PFSK-1 (cell line): ENCODE data around the gene PI4K2B. TPM values are rescaled to one million over a fixed set of nuclear protein-coding genes. Genes with fewer than 3 reads are reported as not detected.
A peak's percentile ranks its signal among the peaks of the same experiment; 100 is the strongest.

Experiments used
- FOXP2 ChIP-seq: optimal IDR thresholded peaks from 2 replicates; pipeline ENCODE3; 2011; ENCODE audit warnings: borderline replicate concordance, control low read depth, inconsistent platforms; ENCODE audit not compliant: insufficient read depth; ENCODE audit errors: extremely low read length, extremely low read depth
- POLR2AphosphoS5 ChIP-seq: IDR thresholded peaks from 2 replicates; pipeline ENCODE4 v1.6.1; 2012; ENCODE audit warnings: low read depth, mild to moderate bottlenecking, control low read depth, low read length, moderate library complexity
- SIN3A ChIP-seq: IDR thresholded peaks from 2 replicates; pipeline ENCODE4 v1.6.1; 2012; ENCODE audit warnings: mild to moderate bottlenecking, low read length, moderate library complexity, borderline replicate concordance; ENCODE audit not compliant: insufficient read depth
- TAF1 ChIP-seq: IDR thresholded peaks from 2 replicates; pipeline ENCODE4 v1.6.1; 2012; ENCODE audit warnings: low read length, control low read depth, borderline replicate concordance; ENCODE audit not compliant: insufficient read depth
- polyA plus RNA-seq: library from polyadenylated mRNA; unstranded; fragments of >200 nt; gene quantifications from one replicate; pipeline ENCODE4 v1.2.1, GENCODE V29; 2012; ENCODE audit warnings: low read depth, missing spikeins; ENCODE audit not compliant: insufficient read length
- TF ChIP-seq, protein P1 (sequence below), 2 experiments: IDR thresholded peaks; 2 replicates each; pipeline versions ENCODE4 v1.6.1 to v1.8.0; 2011 to 2012; ENCODE audit warnings: low read depth in 2 of 2, low read length in 2 of 2, control low read depth in 1 of 2, inconsistent platforms in 1 of 2, mild to moderate bottlenecking in 1 of 2, moderate library complexity in 1 of 2; ENCODE audit not compliant: insufficient read depth in 1 of 2

The PI4K2B gene
- 1.3 TPM for polyA plus RNA-seq

DNA sequence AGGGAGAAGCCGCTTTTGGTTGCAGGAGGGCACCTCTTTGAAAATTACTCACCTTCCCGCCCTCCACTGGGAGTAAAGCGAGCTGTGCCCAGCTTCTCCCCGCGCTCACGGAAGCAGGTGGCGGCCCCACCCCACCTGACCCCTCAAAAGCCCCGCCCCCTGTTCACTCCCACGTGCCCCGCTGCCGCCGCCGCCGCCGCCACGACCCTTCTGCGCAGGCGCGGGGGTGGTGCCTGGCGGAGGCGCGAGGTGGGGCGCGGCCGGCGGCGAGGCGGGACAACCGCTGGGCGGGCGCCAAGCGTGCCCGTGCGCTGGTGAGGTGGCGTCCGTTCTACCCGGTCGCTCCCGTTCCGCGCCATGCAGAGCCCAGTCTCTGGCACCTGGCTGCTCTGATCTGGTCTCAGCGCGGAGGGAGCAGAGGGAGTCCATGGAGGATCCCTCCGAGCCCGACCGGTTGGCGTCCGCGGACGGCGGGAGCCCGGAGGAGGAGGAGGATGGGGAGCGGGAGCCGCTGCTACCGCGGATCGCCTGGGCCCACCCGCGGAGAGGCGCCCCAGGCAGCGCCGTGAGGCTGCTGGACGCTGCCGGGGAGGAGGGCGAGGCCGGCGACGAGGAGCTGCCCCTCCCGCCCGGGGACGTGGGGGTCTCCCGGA is at the start of gene PI4K2B:
Gene PI4K2B (plus strand): TSS at position 297 of the 653 bp plus-strand sequence. CDS start 131 bp downstream, at position 428.
- TF ChIP-seq, protein P1, sequence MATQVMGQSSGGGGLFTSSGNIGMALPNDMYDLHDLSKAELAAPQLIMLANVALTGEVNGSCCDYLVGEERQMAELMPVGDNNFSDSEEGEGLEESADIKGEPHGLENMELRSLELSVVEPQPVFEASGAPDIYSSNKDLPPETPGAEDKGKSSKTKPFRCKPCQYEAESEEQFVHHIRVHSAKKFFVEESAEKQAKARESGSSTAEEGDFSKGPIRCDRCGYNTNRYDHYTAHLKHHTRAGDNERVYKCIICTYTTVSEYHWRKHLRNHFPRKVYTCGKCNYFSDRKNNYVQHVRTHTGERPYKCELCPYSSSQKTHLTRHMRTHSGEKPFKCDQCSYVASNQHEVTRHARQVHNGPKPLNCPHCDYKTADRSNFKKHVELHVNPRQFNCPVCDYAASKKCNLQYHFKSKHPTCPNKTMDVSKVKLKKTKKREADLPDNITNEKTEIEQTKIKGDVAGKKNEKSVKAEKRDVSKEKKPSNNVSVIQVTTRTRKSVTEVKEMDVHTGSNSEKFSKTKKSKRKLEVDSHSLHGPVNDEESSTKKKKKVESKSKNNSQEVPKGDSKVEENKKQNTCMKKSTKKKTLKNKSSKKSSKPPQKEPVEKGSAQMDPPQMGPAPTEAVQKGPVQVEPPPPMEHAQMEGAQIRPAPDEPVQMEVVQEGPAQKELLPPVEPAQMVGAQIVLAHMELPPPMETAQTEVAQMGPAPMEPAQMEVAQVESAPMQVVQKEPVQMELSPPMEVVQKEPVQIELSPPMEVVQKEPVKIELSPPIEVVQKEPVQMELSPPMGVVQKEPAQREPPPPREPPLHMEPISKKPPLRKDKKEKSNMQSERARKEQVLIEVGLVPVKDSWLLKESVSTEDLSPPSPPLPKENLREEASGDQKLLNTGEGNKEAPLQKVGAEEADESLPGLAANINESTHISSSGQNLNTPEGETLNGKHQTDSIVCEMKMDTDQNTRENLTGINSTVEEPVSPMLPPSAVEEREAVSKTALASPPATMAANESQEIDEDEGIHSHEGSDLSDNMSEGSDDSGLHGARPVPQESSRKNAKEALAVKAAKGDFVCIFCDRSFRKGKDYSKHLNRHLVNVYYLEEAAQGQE (IDR thresholded peaks at IDR 0.05; ENCODE audit: insufficient read depth in 1 of 2, low read depth in 2 of 2, low read length in 2 of 2): no peak
- TF ChIP-seq POLR2AphosphoS5: peak; percentile 72

DNA sequence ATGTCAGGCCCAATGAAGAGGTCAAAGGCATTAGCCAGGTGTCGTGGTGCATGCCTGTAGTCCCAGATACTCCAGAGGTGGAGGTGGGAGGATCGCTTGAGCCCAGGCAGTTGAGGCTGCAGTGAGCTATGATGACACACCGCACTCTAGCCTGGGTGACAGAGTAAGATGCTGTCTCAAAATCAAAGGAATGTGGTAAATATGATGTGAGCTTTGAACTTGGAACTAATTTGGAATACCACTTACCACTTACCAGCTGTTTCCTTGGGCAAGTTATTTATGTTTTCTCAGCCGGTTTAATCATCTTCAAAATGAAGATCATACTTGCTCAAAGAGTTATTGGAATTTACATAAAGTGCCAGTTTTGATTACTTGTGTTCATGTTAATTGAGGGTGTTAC is 49.8 kb upstream of the PI4K2B start:
- TF ChIP-seq FOXP2 (no peak), TAF1 (no peak), SIN3A (no peak), POLR2AphosphoS5 (no peak)
- TF ChIP-seq, protein P1 (IDR thresholded peaks at IDR 0.05; ENCODE audit: insufficient read depth in 1 of 2, low read depth in 2 of 2, low read length in 2 of 2): no peak

DNA sequence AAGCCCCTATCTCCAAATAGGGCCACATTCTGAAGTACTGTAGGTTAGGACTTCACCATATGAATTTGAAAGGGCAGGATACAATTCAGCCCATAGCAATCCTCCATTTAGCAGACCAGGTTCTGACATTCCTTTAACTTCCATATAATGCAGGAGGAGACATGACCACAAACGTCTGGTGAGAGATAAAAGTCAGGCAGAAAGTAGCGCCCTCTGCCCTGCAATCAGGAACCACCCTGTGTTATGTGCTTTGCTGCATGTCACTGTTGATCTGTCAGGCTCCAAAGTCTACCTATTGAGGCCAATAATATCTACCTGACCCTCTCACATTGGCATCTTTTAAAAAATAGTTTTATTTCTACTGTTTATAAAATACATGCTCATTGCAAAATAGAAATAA is 43.4 kb upstream of the PI4K2B start:
- TF ChIP-seq TAF1: no peak
- TF ChIP-seq FOXP2: no peak
- TF ChIP-seq, protein P1 (IDR thresholded peaks at IDR 0.05; ENCODE audit: insufficient read depth in 1 of 2, low read depth in 2 of 2, low read length in 2 of 2): no peak

DNA sequence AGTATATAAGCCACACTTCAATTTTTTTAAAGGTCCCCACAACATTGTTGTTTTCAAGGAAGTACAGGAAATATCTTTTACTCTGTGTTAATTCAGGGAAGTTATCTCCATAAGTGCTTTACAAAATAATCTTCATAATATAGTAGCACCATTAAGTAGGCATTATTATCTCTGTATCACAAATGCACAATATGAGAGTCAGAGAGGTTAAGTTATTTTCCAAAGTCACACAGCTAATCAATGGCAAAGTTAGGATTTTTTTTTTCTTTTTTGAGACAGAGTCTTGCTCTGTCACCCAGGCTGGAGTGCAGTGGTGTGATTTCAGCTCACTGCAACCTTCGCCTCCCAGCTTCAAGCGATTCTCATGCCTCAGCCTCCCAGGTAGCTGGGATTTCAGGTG is 35.1 kb upstream of the PI4K2B start:
- TF ChIP-seq FOXP2 (no peak), SIN3A (no peak), TAF1 (no peak), POLR2AphosphoS5 (no peak)
- TF ChIP-seq, protein P1 (IDR thresholded peaks at IDR 0.05; ENCODE audit: insufficient read depth in 1 of 2, low read depth in 2 of 2, low read length in 2 of 2): no peak

DNA sequence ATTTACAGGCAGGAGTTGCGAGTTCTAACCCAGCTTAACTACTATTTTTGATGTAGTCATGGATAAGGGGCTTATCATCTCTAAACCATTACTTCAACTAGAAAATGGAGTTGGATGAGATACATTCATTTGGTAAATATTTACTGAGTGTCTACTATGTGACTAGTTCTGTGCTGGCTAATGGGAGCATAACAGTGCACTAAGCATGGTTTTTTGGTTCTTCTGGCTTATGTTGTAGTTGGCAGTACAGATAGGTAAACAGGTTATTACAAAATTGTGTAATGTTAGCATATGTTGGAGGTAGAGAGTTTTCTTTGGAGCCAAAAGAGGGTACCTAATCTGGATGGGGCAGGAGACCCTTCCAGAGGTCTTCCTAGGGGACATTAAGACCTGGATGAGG is 25.8 kb upstream of the PI4K2B start:
- TF ChIP-seq POLR2AphosphoS5 (no peak), FOXP2 (no peak), SIN3A (no peak), TAF1 (no peak)
- TF ChIP-seq, protein P1 (IDR thresholded peaks at IDR 0.05; ENCODE audit: insufficient read depth in 1 of 2, low read depth in 2 of 2, low read length in 2 of 2): no peak
